Liver (tissue), 3 donors: ENCODE results near the gene RHPN2.

Experiments
- EGR1 ChIP-seq, 2 donors: IDR thresholded peaks; 2 replicates each; pipeline ENCODE4 v1.6.1; 2016 to 2018; ENCODE audit warnings: antibody characterized with exemption in 2 of 2, low read depth in 2 of 2
- FOXA2 ChIP-seq: IDR thresholded peaks from 2 replicates; pipeline ENCODE4 v1.6.1; 2016; ENCODE audit warnings: antibody characterized with exemption
- JUND ChIP-seq, 2 donors: IDR thresholded peaks; 2 replicates each; pipeline ENCODE4 v1.6.1; 2016; ENCODE audit warnings: antibody characterized with exemption in 2 of 2
- RAD21 ChIP-seq, 2 donors: IDR thresholded peaks; 2 replicates each; pipeline ENCODE4 v1.6.1; 2016; ENCODE audit warnings: antibody characterized with exemption in 2 of 2, mild to moderate bottlenecking in 2 of 2
- RXRA ChIP-seq, 2 donors: IDR thresholded peaks; 2 replicates each; pipeline ENCODE4 v1.6.1; 2017 to 2018; ENCODE audit warnings: antibody characterized with exemption in 2 of 2, mild to moderate bottlenecking in 1 of 2
- SP1 ChIP-seq: IDR thresholded peaks from 2 replicates; pipeline ENCODE4 v1.6.1; 2018; ENCODE audit warnings: antibody characterized with exemption, mild to moderate bottlenecking
- TAF1 ChIP-seq: conservative IDR thresholded peaks from 2 replicates; pipeline ENCODE4 v1.6.1; 2016; ENCODE audit warnings: antibody characterized with exemption, mild to moderate bottlenecking
- YY1 ChIP-seq: IDR thresholded peaks from 2 replicates; pipeline ENCODE4 v1.6.1; 2016; ENCODE audit warnings: antibody characterized with exemption, mild to moderate bottlenecking
- TF ChIP-seq, protein P1 (sequence below): IDR thresholded peaks from 2 replicates; pipeline ENCODE4 v1.6.1; 2016; ENCODE audit warnings: antibody characterized with exemption
- TF ChIP-seq, protein P2 (sequence below): IDR thresholded peaks from 2 replicates; pipeline ENCODE4 v1.6.1; 2016; ENCODE audit warnings: antibody characterized with exemption
- TF ChIP-seq, protein P3 (sequence below): fragments of 150-350 bp; IDR thresholded peaks from 2 replicates; pipeline ENCODE4 v1.5.1; 2017; ENCODE audit warnings: improper control_type of control experiment, low read depth, low read length; ENCODE audit not compliant: missing input control
- TF ChIP-seq, protein P4 (sequence below): IDR thresholded peaks from 2 replicates; pipeline ENCODE4 v1.6.1; 2016; ENCODE audit warnings: antibody characterized with exemption, mild to moderate bottlenecking
- TF ChIP-seq, protein P5 (sequence below): IDR thresholded peaks from 2 replicates; pipeline ENCODE4 v1.6.1; 2016; ENCODE audit warnings: antibody characterized with exemption
- donor health status: healthy.
- donor health status: healthy.

DNA sequence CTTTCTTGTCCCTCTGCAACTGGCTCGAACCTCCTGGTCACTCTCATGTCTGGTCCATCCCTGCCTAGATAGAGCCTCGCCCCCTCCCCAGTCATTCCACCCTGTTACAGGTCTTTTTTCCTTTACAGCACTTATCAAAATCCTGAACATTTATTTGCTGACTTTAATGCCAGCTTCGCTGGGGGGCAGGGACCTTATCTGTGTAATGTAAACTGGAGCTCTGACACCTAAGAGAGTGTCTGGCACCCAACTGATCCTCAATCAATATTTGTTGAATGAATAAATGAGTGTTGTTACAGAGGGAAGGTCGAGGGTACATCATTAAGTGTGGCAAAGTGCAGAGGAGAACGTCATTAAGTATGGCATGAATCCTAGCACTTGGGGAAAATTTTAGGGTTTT is 76.0 kb downstream of the RHPN2 start:
- TF ChIP-seq, protein P1, sequence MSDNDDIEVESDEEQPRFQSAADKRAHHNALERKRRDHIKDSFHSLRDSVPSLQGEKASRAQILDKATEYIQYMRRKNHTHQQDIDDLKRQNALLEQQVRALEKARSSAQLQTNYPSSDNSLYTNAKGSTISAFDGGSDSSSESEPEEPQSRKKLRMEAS = no peak
- TF ChIP-seq, protein P2, sequence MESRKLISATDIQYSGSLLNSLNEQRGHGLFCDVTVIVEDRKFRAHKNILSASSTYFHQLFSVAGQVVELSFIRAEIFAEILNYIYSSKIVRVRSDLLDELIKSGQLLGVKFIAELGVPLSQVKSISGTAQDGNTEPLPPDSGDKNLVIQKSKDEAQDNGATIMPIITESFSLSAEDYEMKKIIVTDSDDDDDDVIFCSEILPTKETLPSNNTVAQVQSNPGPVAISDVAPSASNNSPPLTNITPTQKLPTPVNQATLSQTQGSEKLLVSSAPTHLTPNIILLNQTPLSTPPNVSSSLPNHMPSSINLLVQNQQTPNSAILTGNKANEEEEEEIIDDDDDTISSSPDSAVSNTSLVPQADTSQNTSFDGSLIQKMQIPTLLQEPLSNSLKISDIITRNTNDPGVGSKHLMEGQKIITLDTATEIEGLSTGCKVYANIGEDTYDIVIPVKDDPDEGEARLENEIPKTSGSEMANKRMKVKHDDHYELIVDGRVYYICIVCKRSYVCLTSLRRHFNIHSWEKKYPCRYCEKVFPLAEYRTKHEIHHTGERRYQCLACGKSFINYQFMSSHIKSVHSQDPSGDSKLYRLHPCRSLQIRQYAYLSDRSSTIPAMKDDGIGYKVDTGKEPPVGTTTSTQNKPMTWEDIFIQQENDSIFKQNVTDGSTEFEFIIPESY = no peak
- TF ChIP-seq, protein P3, sequence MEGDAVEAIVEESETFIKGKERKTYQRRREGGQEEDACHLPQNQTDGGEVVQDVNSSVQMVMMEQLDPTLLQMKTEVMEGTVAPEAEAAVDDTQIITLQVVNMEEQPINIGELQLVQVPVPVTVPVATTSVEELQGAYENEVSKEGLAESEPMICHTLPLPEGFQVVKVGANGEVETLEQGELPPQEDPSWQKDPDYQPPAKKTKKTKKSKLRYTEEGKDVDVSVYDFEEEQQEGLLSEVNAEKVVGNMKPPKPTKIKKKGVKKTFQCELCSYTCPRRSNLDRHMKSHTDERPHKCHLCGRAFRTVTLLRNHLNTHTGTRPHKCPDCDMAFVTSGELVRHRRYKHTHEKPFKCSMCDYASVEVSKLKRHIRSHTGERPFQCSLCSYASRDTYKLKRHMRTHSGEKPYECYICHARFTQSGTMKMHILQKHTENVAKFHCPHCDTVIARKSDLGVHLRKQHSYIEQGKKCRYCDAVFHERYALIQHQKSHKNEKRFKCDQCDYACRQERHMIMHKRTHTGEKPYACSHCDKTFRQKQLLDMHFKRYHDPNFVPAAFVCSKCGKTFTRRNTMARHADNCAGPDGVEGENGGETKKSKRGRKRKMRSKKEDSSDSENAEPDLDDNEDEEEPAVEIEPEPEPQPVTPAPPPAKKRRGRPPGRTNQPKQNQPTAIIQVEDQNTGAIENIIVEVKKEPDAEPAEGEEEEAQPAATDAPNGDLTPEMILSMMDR = no peak
- TF ChIP-seq, protein P4, sequence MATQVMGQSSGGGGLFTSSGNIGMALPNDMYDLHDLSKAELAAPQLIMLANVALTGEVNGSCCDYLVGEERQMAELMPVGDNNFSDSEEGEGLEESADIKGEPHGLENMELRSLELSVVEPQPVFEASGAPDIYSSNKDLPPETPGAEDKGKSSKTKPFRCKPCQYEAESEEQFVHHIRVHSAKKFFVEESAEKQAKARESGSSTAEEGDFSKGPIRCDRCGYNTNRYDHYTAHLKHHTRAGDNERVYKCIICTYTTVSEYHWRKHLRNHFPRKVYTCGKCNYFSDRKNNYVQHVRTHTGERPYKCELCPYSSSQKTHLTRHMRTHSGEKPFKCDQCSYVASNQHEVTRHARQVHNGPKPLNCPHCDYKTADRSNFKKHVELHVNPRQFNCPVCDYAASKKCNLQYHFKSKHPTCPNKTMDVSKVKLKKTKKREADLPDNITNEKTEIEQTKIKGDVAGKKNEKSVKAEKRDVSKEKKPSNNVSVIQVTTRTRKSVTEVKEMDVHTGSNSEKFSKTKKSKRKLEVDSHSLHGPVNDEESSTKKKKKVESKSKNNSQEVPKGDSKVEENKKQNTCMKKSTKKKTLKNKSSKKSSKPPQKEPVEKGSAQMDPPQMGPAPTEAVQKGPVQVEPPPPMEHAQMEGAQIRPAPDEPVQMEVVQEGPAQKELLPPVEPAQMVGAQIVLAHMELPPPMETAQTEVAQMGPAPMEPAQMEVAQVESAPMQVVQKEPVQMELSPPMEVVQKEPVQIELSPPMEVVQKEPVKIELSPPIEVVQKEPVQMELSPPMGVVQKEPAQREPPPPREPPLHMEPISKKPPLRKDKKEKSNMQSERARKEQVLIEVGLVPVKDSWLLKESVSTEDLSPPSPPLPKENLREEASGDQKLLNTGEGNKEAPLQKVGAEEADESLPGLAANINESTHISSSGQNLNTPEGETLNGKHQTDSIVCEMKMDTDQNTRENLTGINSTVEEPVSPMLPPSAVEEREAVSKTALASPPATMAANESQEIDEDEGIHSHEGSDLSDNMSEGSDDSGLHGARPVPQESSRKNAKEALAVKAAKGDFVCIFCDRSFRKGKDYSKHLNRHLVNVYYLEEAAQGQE = no peak
- no peak for TF ChIP-seq SP1
- no peak for TF ChIP-seq YY1
- TF ChIP-seq RXRA (IDR thresholded peaks at IDR 0.05) = no peak
- no peak for TF ChIP-seq JUND (IDR thresholded peaks at IDR 0.05)
- TF ChIP-seq RAD21 (IDR thresholded peaks at IDR 0.05) = no peak
- TF ChIP-seq, protein P5, sequence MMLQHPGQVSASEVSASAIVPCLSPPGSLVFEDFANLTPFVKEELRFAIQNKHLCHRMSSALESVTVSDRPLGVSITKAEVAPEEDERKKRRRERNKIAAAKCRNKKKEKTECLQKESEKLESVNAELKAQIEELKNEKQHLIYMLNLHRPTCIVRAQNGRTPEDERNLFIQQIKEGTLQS = no peak
- no peak for TF ChIP-seq FOXA2
- TF ChIP-seq TAF1 = no peak
- no peak for TF ChIP-seq EGR1 (IDR thresholded peaks at IDR 0.05; ENCODE audit: low read depth in 2 of 2)
